ENCODE measurements around the gene ZFHX3.

- TF ChIP-seq POLR2AphosphoS5 (IDR thresholded peaks at IDR 0.05; ENCODE audit: insufficient read depth, low read depth, low read length) (no peak), CTCF (IDR thresholded peaks at IDR 0.05; ENCODE audit: extremely low read depth in 1 of 2, insufficient read depth in 1 of 2, low read depth in 1 of 2, low read length in 2 of 2) (no peak), POLR2A (IDR thresholded peaks at IDR 0.05; ENCODE audit: low read depth, low read length) (no peak), MYC (IDR thresholded peaks at IDR 0.05; ENCODE audit: low read depth, low read length) (no peak)
These were observed 97.3 kb downstream of the ZFHX3 start for GRCh38 chr16:72950669-72951068.

All from endothelial cell of umbilical vein (primary cell).